ENCODE data around the gene PTPN2.

DNA sequence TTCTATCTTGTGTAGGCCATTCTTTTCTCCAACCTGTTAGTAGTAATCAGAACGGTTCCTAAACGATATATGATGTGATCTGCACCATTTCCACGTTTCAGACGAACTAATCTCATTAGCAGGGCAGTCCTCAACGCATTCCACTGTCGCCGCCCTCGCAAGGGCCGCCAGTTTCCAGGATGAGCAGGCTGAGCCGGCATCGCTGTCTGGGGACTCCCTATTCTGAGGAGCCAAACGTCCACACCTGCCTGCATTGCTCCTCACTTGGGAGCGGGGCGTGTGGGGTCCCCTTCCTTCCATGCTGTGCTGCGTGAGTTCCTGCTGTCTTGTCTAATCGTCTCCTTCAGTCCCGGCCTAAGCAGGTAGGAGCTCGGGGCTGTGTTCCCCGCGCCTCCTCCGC, 104.6 kb downstream of the PTPN2 start:
- TF ChIP-seq, protein P1, sequence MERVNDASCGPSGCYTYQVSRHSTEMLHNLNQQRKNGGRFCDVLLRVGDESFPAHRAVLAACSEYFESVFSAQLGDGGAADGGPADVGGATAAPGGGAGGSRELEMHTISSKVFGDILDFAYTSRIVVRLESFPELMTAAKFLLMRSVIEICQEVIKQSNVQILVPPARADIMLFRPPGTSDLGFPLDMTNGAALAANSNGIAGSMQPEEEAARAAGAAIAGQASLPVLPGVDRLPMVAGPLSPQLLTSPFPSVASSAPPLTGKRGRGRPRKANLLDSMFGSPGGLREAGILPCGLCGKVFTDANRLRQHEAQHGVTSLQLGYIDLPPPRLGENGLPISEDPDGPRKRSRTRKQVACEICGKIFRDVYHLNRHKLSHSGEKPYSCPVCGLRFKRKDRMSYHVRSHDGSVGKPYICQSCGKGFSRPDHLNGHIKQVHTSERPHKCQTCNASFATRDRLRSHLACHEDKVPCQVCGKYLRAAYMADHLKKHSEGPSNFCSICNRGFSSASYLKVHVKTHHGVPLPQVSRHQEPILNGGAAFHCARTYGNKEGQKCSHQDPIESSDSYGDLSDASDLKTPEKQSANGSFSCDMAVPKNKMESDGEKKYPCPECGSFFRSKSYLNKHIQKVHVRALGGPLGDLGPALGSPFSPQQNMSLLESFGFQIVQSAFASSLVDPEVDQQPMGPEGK (CRISPR knock-in tag; IDR thresholded peaks at IDR 0.05; ENCODE audit: borderline replicate concordance), result no peak
- TF ChIP-seq CSRNP3 (CRISPR knock-in tag; IDR thresholded peaks at IDR 0.05), result no peak
- TF ChIP-seq ZFP3 (CRISPR knock-in tag; IDR thresholded peaks at IDR 0.05), result no peak
- no peak for TF ChIP-seq ESRRG (CRISPR knock-in tag; IDR thresholded peaks at IDR 0.05)
- TF ChIP-seq TOX (CRISPR knock-in tag; IDR thresholded peaks at IDR 0.05; ENCODE audit: borderline replicate concordance), result no peak
- no peak for TF ChIP-seq ZFP30 (CRISPR knock-in tag; IDR thresholded peaks at IDR 0.05)
- TF ChIP-seq ZNF8 (CRISPR knock-in tag; IDR thresholded peaks at IDR 0.05), result no peak
- no peak for TF ChIP-seq ARNTL (CRISPR knock-in tag; IDR thresholded peaks at IDR 0.05; ENCODE audit: borderline replicate concordance, low read depth)
- TF ChIP-seq RARB (CRISPR knock-in tag; IDR thresholded peaks at IDR 0.05), result no peak
- no peak for TF ChIP-seq ZNF70 (CRISPR knock-in tag; IDR thresholded peaks at IDR 0.05)
- no peak for TF ChIP-seq BACH2 (CRISPR knock-in tag; IDR thresholded peaks at IDR 0.05; ENCODE audit: borderline replicate concordance)
